Retinal pigment epithelial cell (primary cell): ENCODE results near the gene GM2A.

Source experiments
- DNase-seq: peaks from one replicate; pipeline ENCODE4 v3.0.0-alpha.2; 2010; ENCODE audit warnings: low read depth
- H3K4me3 ChIP-seq: 2 replicates; pipeline ENCODE4 v1.5.1; 2011; ENCODE audit warnings: mild to moderate bottlenecking, low read length, control low read depth, moderate library complexity
- TF ChIP-seq, protein P1 (sequence below): conservative IDR thresholded peaks from 2 replicates; pipeline ENCODE4 v1.5.1; 2011; ENCODE audit warnings: low read depth, low read length, control low read depth, inconsistent platforms

Gene GM2A

DNA sequence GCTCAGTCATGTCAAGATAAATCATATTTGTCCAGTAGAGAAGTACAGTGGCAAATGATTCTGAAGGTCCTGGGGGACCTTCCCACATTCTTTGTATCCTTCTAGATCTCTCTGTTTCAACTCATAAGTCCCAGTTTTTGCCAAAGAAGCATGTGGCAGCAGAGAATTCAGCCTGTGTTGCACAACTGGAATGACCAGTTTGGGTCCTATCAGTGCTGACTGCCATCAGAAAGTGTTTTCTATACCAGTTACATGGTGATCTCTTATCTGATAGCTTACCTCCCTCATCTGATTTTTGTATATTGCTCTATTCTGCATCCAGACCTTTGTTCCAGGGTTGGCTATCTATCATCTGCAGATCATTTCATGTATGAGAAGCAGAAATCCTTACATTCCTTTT, 21.7 kb downstream of the GM2A start:
- DNase-seq = no peak
- H3K4me3 ChIP-seq = no peak overlapping the region
- TF ChIP-seq, protein P1, sequence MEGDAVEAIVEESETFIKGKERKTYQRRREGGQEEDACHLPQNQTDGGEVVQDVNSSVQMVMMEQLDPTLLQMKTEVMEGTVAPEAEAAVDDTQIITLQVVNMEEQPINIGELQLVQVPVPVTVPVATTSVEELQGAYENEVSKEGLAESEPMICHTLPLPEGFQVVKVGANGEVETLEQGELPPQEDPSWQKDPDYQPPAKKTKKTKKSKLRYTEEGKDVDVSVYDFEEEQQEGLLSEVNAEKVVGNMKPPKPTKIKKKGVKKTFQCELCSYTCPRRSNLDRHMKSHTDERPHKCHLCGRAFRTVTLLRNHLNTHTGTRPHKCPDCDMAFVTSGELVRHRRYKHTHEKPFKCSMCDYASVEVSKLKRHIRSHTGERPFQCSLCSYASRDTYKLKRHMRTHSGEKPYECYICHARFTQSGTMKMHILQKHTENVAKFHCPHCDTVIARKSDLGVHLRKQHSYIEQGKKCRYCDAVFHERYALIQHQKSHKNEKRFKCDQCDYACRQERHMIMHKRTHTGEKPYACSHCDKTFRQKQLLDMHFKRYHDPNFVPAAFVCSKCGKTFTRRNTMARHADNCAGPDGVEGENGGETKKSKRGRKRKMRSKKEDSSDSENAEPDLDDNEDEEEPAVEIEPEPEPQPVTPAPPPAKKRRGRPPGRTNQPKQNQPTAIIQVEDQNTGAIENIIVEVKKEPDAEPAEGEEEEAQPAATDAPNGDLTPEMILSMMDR = no peak

DNA sequence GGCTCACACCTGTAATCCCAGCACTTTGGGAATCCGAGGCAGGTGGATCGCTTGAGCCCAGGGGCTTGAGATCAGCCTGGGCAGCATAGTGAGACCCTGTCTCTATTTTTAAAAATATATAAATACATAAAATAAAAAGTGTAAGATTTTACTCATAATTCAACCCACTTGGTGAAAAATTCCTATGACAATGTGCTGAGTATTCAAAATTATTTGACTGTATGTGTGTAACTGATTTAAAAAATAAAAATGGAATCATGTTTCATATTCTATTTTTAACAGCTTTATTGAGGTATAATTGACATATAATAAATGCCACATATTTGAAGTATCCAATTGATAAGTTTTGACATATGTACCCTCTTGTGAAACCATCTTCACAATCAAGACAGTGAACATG, 22.8 kb downstream of the GM2A start:
- TF ChIP-seq, protein P1 = no peak
- DNase-seq = no peak
- no peak overlapping the region for H3K4me3 ChIP-seq

DNA sequence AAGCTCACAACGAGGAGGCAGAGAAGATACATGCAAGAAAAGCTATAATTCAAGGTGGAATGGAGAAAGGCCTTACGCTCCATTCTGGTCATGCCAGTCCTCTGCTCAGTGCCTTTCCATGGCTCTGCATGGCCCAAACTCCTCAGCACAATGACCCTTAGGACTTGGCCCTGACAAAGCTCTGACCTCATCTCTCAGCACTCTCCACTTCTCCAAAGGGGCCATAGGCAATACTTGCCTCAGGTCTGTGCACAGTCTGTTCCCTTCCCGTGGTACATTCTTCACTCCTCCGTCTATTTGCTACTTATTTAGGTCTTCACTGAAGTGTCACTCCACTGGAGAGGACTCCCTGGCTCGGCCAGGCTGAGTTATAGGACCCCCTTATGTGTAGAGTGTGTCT, 25.9 kb downstream of the GM2A start:
- DNase-seq = no peak
- TF ChIP-seq, protein P1 = no peak
- H3K4me3 ChIP-seq = no peak overlapping the region

GRCh38 chr5:151280443-151280842, 27.5 kb downstream of the GM2A start:
- TF ChIP-seq, protein P1 = no peak
- no peak overlapping the region for H3K4me3 ChIP-seq
- no peak for DNase-seq

DNA sequence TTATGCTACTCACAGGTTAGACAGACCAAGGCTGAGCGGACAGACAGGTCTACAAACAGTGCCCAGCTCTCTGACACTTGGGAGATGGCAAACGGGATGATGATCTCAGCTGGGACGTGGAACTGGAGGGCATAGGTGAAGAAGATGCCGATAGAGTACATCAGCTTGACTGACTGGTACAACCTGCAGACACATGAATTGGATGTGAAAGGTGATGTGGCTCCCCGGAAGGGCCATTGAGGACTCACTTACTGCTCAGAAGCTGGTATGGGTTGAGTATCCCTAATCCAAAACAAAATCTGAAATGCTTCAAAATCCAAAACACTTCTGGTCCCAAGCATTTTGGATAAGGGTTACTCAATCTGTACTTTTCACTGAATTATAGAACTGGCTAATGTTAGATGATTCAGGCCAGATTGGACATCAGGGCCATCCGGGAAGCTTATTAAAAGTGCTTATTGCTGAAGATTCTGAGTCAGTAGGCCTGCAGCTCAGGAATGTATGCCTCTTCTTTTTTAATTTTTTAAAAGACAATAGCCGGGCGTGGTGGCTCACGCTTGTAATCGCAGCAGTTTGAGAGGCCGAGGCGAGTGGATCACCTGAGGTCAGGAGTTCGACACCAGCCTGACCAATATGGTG, 28.1 kb downstream of the GM2A start:
- no peak for DNase-seq
- TF ChIP-seq, protein P1 = no peak

GRCh38 chr5:151283120-151283825, 30.3 kb downstream of the GM2A start:
- no peak for DNase-seq
- TF ChIP-seq, protein P1 = no peak
- H3K4me3 ChIP-seq = no peak overlapping the region

More for the DNA sequence above, 28.1 kb downstream of the GM2A start:
- H3K4me3 ChIP-seq = no peak overlapping the region
